ENCODE data around the gene TRMT61B.

- no peak for TF ChIP-seq TAF1 (IDR thresholded peaks at IDR 0.05; ENCODE audit: borderline replicate concordance, low read depth, low read length)
- no peak for TF ChIP-seq NR2F1 (conservative IDR thresholded peaks at IDR 0.05)
- TF ChIP-seq SIN3A (IDR thresholded peaks at IDR 0.05; ENCODE audit: low read depth, low read length) = no peak
- no peak for TF ChIP-seq ATF2 (IDR thresholded peaks at IDR 0.05; ENCODE audit: low read length)
- TF ChIP-seq POLR2AphosphoS5 (IDR thresholded peaks at IDR 0.05; ENCODE audit: low read length) = no peak
- TF ChIP-seq BCL11A (IDR thresholded peaks at IDR 0.05; ENCODE audit: low read depth, low read length) = no peak
- TF ChIP-seq JUND (IDR thresholded peaks at IDR 0.05; ENCODE audit: low read depth, low read length) = no peak
- no peak for TF ChIP-seq CTCF (IDR thresholded peaks at IDR 0.05 in 2 of 3, conservative IDR thresholded peaks at IDR 0.05 in 1 of 3; ENCODE audit: control insufficient read depth in 2 of 3, extremely low read depth in 1 of 3, insufficient read depth in 1 of 3, low read depth in 3 of 3, low read length in 3 of 3)
- TF ChIP-seq CEBPZ (IDR thresholded peaks at IDR 0.05; ENCODE audit: low read depth, low read length) = no peak
- TF ChIP-seq POLR2A (IDR thresholded peaks at IDR 0.05; ENCODE audit: low read depth, low read length) = no peak
- no peak for TF ChIP-seq SP1 (IDR thresholded peaks at IDR 0.05; ENCODE audit: low read depth, low read length)
- no peak for TF ChIP-seq USF1 (IDR thresholded peaks at IDR 0.05; ENCODE audit: borderline replicate concordance, extremely low read length, insufficient read depth, low read depth, low read length)
Observed at GRCh38 chr2:28868611-28869010, 1.5 kb downstream of the TRMT61B start.

Measured in GM12878 (cell line).